ENCODE results near the gene HMOX2.

Gene HMOX2, protein sequence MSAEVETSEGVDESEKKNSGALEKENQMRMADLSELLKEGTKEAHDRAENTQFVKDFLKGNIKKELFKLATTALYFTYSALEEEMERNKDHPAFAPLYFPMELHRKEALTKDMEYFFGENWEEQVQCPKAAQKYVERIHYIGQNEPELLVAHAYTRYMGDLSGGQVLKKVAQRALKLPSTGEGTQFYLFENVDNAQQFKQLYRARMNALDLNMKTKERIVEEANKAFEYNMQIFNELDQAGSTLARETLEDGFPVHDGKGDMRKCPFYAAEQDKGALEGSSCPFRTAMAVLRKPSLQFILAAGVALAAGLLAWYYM

DNA sequence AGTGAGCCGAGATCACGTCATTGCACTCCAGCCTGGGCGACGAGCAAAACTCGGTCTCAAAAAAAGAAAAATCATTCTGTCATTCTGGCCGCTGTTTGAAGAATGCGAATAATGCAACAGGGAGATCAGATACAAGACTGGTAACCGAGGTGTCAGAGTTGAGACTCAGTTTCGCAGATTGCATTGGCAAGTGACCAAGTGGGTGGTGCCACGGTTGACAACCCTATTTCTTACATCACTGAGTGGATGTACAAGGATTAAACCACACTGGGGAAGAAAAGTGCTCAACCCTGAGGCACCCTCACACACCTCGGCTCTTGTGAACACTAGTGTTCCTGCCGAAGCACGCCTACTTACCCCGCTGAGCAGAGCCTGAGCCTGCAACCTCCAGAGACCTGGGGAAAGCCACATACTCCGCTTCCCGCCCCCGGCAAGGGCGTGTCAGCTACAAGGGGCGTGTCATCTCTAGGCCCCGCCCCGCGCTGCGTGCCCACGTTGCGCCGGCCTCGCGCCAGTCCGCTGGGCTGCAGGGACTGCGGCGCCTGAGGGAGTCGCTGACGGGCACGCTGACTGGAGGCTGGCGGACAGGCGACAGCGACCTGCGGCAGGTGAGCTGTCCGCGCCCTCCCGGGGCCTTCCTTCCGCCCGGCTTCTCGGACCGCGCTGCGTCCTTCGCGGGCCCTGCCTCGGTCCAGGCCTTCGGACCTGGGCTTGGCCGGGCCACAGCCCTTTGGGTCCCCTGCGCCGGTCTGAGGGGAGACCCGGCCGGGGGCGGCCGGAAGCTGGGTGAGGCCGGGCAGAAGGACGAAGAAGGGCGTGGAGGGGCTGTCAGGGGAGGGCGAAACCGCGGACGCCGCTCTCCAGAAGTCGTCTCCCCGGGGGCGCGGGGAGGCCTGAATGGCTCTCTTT lies at the start of gene HMOX2:
TSS of gene HMOX2 (plus strand) at position 519 of the 909 bp plus-strand sequence. CDS start 29,127 bp downstream, outside the sequence.
- H3K27me3 ChIP-seq (ENCODE audit: insufficient read depth, low read length, poor library complexity) = no peaks in the 10 kb centered on the region
- peak within 1 kb of the TSS; percentile 94 for H3K4me2 ChIP-seq (ENCODE audit: insufficient read depth, low read length)
- H3K4me3 ChIP-seq (ENCODE audit: low read depth in 1 of 2, low read length in 2 of 2) = peak within 1 kb of the TSS; percentile 90 to 94
- peak within 1 kb of the TSS; percentile 89 for H3K27ac ChIP-seq (ENCODE audit: low read length)
- H3K9me3 ChIP-seq (ENCODE audit: insufficient read depth, low read length, severe bottlenecking) = no peaks in the 10 kb centered on the region
- peaks cover 6% of the 10 kb centered on the region for H3K36me3 ChIP-seq (ENCODE audit: insufficient read depth, low read length)
- DNase-seq (peak; percentile 95), ATAC-seq (ENCODE audit: insufficient read depth, low read depth) (peak; percentile 79)
- peak within 1 kb of the TSS; percentile 89 for H2AFZ ChIP-seq (ENCODE audit: low read depth, low read length)
- H3K4me1 ChIP-seq (ENCODE audit: insufficient read depth, low read length) = peaks cover 53% of the 10 kb centered on the region
- peaks cover 3% of the 10 kb centered on the region; the same call in 1 of the 2 replicates for H4K20me1 ChIP-seq (ENCODE audit: insufficient read depth, low read length)
- peak within 1 kb of the TSS; percentile 93 for H3K9ac ChIP-seq (ENCODE audit: low read depth, low read length)
- H3K79me2 ChIP-seq (ENCODE audit: insufficient read depth, low read length) = peaks cover 77% of the 10 kb centered on the region
- no peak for TF ChIP-seq EZH2 (IDR thresholded peaks at IDR 0.05; ENCODE audit: borderline replicate concordance, low read depth, low read length, severe bottlenecking)
- TF ChIP-seq, protein P1, sequence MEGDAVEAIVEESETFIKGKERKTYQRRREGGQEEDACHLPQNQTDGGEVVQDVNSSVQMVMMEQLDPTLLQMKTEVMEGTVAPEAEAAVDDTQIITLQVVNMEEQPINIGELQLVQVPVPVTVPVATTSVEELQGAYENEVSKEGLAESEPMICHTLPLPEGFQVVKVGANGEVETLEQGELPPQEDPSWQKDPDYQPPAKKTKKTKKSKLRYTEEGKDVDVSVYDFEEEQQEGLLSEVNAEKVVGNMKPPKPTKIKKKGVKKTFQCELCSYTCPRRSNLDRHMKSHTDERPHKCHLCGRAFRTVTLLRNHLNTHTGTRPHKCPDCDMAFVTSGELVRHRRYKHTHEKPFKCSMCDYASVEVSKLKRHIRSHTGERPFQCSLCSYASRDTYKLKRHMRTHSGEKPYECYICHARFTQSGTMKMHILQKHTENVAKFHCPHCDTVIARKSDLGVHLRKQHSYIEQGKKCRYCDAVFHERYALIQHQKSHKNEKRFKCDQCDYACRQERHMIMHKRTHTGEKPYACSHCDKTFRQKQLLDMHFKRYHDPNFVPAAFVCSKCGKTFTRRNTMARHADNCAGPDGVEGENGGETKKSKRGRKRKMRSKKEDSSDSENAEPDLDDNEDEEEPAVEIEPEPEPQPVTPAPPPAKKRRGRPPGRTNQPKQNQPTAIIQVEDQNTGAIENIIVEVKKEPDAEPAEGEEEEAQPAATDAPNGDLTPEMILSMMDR (IDR thresholded peaks at IDR 0.05; ENCODE audit: borderline replicate concordance, extremely low read depth, low read length, poor library complexity, severe bottlenecking) = peak; percentile 63

DNA sequence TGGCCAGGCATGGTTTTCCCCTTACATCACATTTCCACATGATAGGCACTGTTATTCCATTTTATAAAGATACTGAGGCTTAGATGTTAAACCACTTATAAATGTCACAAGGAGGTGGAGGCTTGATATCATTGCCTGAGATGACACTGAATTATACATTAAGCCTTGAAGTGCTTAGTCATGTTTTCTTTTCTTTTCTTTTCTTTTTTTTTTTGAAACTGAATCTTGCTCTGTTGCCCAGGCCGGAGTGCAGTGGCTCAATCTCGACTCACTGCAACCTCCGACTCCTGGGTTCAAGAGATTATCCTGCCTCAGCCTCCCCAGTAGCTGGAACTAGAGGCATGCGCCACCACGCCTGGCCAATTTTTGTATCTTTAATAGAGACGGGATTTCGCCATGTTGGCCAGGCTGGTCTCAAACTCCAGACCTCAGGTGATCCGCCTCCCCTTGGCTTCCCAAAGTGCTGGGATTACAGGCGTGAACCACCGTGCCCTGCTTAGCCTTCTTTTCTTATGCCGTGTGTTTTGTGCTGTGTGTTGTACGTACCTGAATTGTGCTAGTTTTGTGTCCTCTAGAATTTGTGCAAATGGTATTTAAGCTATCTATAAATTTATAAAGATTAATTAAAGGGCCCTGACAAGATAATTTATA lies 49.4 kb upstream of the HMOX2 start:
- peak overlapping the region; percentile 73 to 87 for H3K4me3 ChIP-seq (ENCODE audit: low read depth in 1 of 2, low read length in 2 of 2)
- H3K27ac ChIP-seq (ENCODE audit: low read length) = peak overlapping the region; percentile 99
- peak overlapping the region; percentile 68 for H3K9ac ChIP-seq (ENCODE audit: low read depth, low read length)
- H4K20me1 ChIP-seq (ENCODE audit: insufficient read depth, low read length) = peaks cover 16% of the 10 kb centered on the region; the same call in 1 of the 2 replicates
- ATAC-seq (ENCODE audit: insufficient read depth, low read depth) (no peak), DNase-seq (no peak)
- TF ChIP-seq, protein P1 (IDR thresholded peaks at IDR 0.05; ENCODE audit: borderline replicate concordance, extremely low read depth, low read length, poor library complexity, severe bottlenecking) = no peak
- TF ChIP-seq EZH2 (IDR thresholded peaks at IDR 0.05; ENCODE audit: borderline replicate concordance, low read depth, low read length, severe bottlenecking) = no peak
- peaks cover 29% of the 10 kb centered on the region for H3K4me1 ChIP-seq (ENCODE audit: insufficient read depth, low read length)
- peaks cover 57% of the 10 kb centered on the region for H3K79me2 ChIP-seq (ENCODE audit: insufficient read depth, low read length)
- peak overlapping the region; percentile 92; the same call in 1 of the 2 replicates for H2AFZ ChIP-seq (ENCODE audit: low read depth, low read length)
- H3K36me3 ChIP-seq (ENCODE audit: insufficient read depth, low read length) = peaks cover 25% of the 10 kb centered on the region; the same call in 1 of the 2 replicates
- no peaks in the 10 kb centered on the region for H3K9me3 ChIP-seq (ENCODE audit: insufficient read depth, low read length, severe bottlenecking)
- peak overlapping the region; percentile 98 for H3K4me2 ChIP-seq (ENCODE audit: insufficient read depth, low read length)
- no peaks in the 10 kb centered on the region for H3K27me3 ChIP-seq (ENCODE audit: insufficient read depth, low read length, poor library complexity)

DNA sequence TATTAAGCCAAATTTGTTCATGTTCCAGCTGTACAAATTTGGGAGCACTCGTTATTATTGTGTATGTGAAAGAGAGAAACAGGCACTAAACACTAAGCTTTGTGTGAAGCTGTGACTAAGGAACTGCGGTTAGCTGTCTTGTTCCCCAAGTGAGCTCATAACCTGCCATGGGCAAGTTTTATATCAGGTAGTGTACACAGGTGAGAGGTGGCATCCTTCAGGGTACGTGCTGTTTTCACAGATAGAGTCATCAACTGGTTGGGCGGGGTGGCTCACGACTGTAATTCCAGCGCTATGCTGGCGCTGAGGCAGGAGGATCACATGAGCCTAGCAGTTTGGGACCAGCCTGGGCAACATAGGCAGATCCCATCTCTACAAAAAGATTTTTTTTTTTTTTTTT lies 47.7 kb upstream of the HMOX2 start:
- H3K27ac ChIP-seq (ENCODE audit: low read length) = no peak overlapping the region
- H4K20me1 ChIP-seq (ENCODE audit: insufficient read depth, low read length) = peaks cover 16% of the 10 kb centered on the region; the same call in 1 of the 2 replicates
- ATAC-seq (ENCODE audit: insufficient read depth, low read depth) (no peak), DNase-seq (no peak)
- no peak overlapping the region for H3K9ac ChIP-seq (ENCODE audit: low read depth, low read length)
- H3K4me2 ChIP-seq (ENCODE audit: insufficient read depth, low read length) = no peak overlapping the region; the same call in 1 of the 2 replicates
- TF ChIP-seq, protein P1 (IDR thresholded peaks at IDR 0.05; ENCODE audit: borderline replicate concordance, extremely low read depth, low read length, poor library complexity, severe bottlenecking) = no peak
- no peak for TF ChIP-seq EZH2 (IDR thresholded peaks at IDR 0.05; ENCODE audit: borderline replicate concordance, low read depth, low read length, severe bottlenecking)
- no peak overlapping the region for H2AFZ ChIP-seq (ENCODE audit: low read depth, low read length)
- H3K4me3 ChIP-seq (ENCODE audit: low read depth in 1 of 2, low read length in 2 of 2) = no peak overlapping the region
- H3K4me1 ChIP-seq (ENCODE audit: insufficient read depth, low read length) = peaks cover 29% of the 10 kb centered on the region
- H3K9me3 ChIP-seq (ENCODE audit: insufficient read depth, low read length, severe bottlenecking) = no peaks in the 10 kb centered on the region
- no peaks in the 10 kb centered on the region for H3K27me3 ChIP-seq (ENCODE audit: insufficient read depth, low read length, poor library complexity)
- peaks cover 60% of the 10 kb centered on the region for H3K79me2 ChIP-seq (ENCODE audit: insufficient read depth, low read length)
- H3K36me3 ChIP-seq (ENCODE audit: insufficient read depth, low read length) = peaks cover 33% of the 10 kb centered on the region

All from DND-41 (cell line).